ENCODE results near the gene COX18.

DNA sequence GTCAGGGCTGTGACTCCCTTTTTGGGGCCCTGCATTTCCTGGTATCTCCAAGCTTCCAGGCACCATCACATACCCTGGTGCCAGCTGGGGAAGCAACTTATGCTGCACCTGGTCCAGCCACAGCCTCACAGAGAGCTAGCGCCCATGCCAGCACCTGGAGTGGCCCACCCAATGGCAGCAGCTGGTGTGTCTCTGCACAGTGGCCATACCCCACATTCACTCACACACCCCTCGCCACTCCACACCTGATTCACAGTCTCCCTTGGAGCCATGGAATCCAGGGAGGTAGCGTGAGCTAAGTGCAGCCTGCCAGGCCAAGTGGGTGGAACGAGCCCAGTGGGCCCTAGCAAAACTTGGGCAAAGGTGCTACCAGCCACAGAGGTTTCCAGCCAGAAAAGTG lies 56.8 kb downstream of the COX18 start:
- TF ChIP-seq, protein P1, sequence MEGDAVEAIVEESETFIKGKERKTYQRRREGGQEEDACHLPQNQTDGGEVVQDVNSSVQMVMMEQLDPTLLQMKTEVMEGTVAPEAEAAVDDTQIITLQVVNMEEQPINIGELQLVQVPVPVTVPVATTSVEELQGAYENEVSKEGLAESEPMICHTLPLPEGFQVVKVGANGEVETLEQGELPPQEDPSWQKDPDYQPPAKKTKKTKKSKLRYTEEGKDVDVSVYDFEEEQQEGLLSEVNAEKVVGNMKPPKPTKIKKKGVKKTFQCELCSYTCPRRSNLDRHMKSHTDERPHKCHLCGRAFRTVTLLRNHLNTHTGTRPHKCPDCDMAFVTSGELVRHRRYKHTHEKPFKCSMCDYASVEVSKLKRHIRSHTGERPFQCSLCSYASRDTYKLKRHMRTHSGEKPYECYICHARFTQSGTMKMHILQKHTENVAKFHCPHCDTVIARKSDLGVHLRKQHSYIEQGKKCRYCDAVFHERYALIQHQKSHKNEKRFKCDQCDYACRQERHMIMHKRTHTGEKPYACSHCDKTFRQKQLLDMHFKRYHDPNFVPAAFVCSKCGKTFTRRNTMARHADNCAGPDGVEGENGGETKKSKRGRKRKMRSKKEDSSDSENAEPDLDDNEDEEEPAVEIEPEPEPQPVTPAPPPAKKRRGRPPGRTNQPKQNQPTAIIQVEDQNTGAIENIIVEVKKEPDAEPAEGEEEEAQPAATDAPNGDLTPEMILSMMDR (IDR thresholded peaks at IDR 0.05) = no peak
- TF ChIP-seq POLR2A (IDR thresholded peaks at IDR 0.05) = no peak
